Kidney (tissue), 14 donors: ENCODE results near the gene TSPYL2. TPM values are rescaled to one million over a fixed set of nuclear protein-coding genes. Genes with fewer than 3 reads are reported as not detected.

Experiments
- DNase-seq, 5 donors: peaks; one replicate each; pipeline ENCODE4 v3.0.0-alpha.2; 2013 to 2020
- FAIRE-seq: peaks from 2 replicates; lab custom pipeline; 2012; peaks lifted over from hg19 to GRCh38; lab: Jason Lieb, UNC
- H3K27ac ChIP-seq, 2 donors: one replicate each; pipeline ENCODE4 v1.7.0; 2013; ENCODE audit warnings: low read depth in 2 of 2, low read length in 2 of 2, inconsistent platforms in 1 of 2
- H3K27me3 ChIP-seq: one replicate; pipeline ENCODE4 v1.7.1; 2013; ENCODE audit warnings: low read length, inconsistent platforms; ENCODE audit not compliant: control insufficient read depth, insufficient read depth
- H3K36me3 ChIP-seq, 3 donors: one replicate each; pipeline versions ENCODE4 v1.7.0 to v1.7.1; 2013; ENCODE audit warnings: low read length in 3 of 3, control low read depth in 1 of 3, inconsistent platforms in 1 of 3; ENCODE audit not compliant: insufficient read depth in 3 of 3, control insufficient read depth in 2 of 3
- H3K4me1 ChIP-seq, 3 donors: one replicate each; pipeline versions ENCODE4 v1.7.0 to v1.7.1; 2013; ENCODE audit warnings: low read length in 3 of 3, inconsistent platforms in 1 of 3, low read depth in 1 of 3; ENCODE audit not compliant: control insufficient read depth in 2 of 3, insufficient read depth in 2 of 3
- H3K4me3 ChIP-seq, 3 donors: one replicate each; pipeline versions ENCODE4 v1.7.0 to v1.8.1; 2013; ENCODE audit warnings: low read length in 3 of 3, control low read depth in 1 of 3, inconsistent platforms in 1 of 3
- H3K9ac ChIP-seq, 3 donors: one replicate each; pipeline versions ENCODE4 v1.7.0 to v1.7.1; 2013; ENCODE audit warnings: low read length in 3 of 3, control low read depth in 1 of 3, inconsistent platforms in 1 of 3
- H3K9me3 ChIP-seq, 3 donors: one replicate each; pipeline versions ENCODE4 v1.7.0 to v1.7.1; 2013; ENCODE audit warnings: low read length in 3 of 3, control low read depth in 1 of 3, inconsistent platforms in 1 of 3; ENCODE audit not compliant: control insufficient read depth in 2 of 3, insufficient read depth in 1 of 3
- CTCF ChIP-seq: IDR thresholded peaks from 3 replicates; pipeline ENCODE4 v1.5.1; 2012; ENCODE audit warnings: mild to moderate bottlenecking, moderate library complexity, borderline replicate concordance; ENCODE audit not compliant: insufficient read depth; ENCODE audit errors: extremely low read depth
- intact Hi-C: fragments of 100-400 bp; cut with DNase I; formaldehyde crosslinking; loops from one replicate; pipeline ENCODE4 v1.11.1; 2022
- polyA plus RNA-seq: library from polyadenylated mRNA; stranded (reverse); fragments of 350-450 nt; fragmentation: Illumina TruSeq; extraction: RNeasy Lipid Tissue Mini Kit (QIAGEN cat#74804); gene quantifications from one replicate; pipeline ENCODE4 v1.2.3, GENCODE V29; 2014; ENCODE audit warnings: low read depth, low replicate concordance; ENCODE audit not compliant: insufficient read depth
- total RNA-seq: library from RNA; stranded (reverse); fragmentation: NEBNext Ultra II Directional; extraction: Animal tissue kit (Norgen Biotek cat#: 25700); gene quantifications from one replicate; pipeline ENCODE4 v1.2.1, GENCODE V29; 2021
- donor health status: control.
- donor health status: control.
- donor health status: control.
- donor health status: control.
- donor health status: control.
- donor health status: DM: yes; HTN: yes; CAD: no.
- donor health status: Normal renal cell carcinoma (clear cell type).

The TSPYL2 gene
- total and polyA plus RNA-seq, 2 donors from 2014 or later = 8.0 to 36.6 TPM

DNA sequence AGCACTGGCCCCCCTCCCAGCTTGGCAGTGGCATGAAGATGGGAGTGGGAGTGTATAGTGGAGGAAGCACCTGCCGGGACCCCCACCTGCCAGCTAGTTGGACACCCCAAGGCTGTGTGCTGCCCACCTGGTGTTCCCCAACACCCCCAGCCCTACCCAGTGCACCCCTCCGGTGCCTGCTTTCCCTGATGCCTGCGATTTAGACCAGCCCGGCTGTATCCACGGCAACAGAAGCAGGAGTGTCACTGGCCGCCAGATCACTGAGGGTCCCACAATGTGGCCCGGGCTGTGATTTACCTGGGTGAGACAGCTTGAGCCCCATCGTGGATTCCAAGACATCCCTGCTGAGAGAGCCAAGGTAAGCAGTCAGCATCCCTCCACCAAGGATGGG lies 33.0 kb upstream of the TSPYL2 start:
- TF ChIP-seq CTCF = no peak
- H3K9ac ChIP-seq = no peak overlapping the region

DNA sequence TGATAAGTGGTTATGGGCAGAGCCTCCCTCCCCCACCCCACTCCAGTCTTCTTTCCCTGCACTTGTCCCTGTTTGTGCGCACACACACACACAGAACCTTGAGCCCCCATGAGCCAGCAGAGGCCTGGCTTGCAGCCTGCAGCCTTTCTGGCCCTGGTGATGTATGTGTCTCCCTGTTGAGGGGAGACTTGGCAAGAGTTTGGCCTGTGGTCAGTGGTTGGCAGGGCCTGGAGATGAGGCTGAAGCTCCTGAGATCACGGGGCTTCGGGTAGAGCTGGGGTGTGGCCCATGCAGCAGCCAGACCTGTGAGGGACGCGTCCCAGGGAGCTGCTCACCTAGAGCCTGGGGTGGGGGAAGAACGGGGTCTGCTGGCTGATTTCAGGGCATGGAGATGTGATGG lies 31.3 kb upstream of the TSPYL2 start:
- Histone ChIP-seq H3K36me3 (no peaks in the 10 kb centered on the region), H3K4me3 (no peak overlapping the region), H3K9ac (no peak overlapping the region), H3K9me3 (peaks cover 0 to 1% (median 0%) of the 10 kb centered on the region in 3 donors), H3K27me3 (peaks cover 11% of the 10 kb centered on the region), H3K4me1 (no peaks in the 10 kb centered on the region), H3K27ac (no peak overlapping the region)
- DNase-seq (no peak), FAIRE-seq (no peak)
- intact Hi-C loops = no loop called here
- TF ChIP-seq CTCF = no peak

More for the DNA sequence above, 33.0 kb upstream of the TSPYL2 start:
- intact Hi-C loops = no loop called here
- DNase-seq (no peak), FAIRE-seq (no peak)
- H3K36me3 ChIP-seq = no peaks in the 10 kb centered on the region
- no peaks in the 10 kb centered on the region for H3K4me1 ChIP-seq
- no peak overlapping the region for H3K27ac ChIP-seq
- H3K27me3 ChIP-seq = peaks cover 11% of the 10 kb centered on the region
- peaks cover 0 to 1% (median 0%) of the 10 kb centered on the region in 3 donors for H3K9me3 ChIP-seq
- H3K4me3 ChIP-seq = peak overlapping the region in 2 of 3 donors; percentile 17 to 58

DNA sequence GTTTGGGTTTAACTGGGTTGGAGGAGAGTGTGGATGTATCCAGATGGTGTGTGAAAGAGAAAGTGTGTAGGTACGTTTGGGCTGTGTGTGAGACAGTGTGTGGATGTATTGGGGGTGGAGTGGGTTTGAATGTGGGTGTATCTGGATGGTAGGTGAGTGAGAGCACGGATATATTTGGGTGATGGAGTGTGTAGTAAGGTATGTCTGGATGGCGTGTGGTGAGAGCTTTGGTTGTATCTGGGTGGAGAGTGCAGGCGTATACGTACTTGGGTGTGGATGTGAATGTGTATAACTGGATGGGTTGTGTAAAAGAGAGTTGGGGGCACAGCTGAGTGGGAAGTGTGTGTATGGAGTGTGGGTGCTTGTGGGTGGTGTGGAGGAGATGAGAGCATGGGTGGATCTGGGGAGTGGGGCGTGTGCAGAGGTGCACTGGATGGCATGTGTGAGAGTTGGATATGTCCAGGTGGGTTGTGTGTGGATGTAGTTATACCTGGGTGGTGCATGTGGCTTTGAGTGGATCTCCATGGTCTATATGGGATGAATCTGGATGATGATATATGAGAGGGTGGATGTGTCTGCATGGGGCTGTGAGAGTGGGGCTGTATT lies 26.8 kb upstream of the TSPYL2 start:
- H3K9me3 ChIP-seq = peaks cover 0 to 1% (median 0%) of the 10 kb centered on the region in 3 donors
- H3K4me1 ChIP-seq = no peaks in the 10 kb centered on the region
- H3K9ac ChIP-seq = no peak overlapping the region
- TF ChIP-seq CTCF = no peak
- no peak for FAIRE-seq
- no peak overlapping the region for H3K4me3 ChIP-seq
- intact Hi-C loops = no loop called here
- H3K36me3 ChIP-seq = no peaks in the 10 kb centered on the region
- no peak for DNase-seq
- H3K27me3 ChIP-seq = peaks cover 15% of the 10 kb centered on the region
- H3K27ac ChIP-seq = no peak overlapping the region
